Measurements from ENCODE around the gene RPL38.

GRCh38 chr17:74244548-74244947, 41.1 kb downstream of the RPL38 start:
- no peak for TF ChIP-seq CTCF (IDR thresholded peaks at IDR 0.05)
- no peak for TF ChIP-seq EZH2 (IDR thresholded peaks at IDR 0.05)
- no peak for TF ChIP-seq EZH2phosphoT487 (IDR thresholded peaks at IDR 0.05)
